Esophagus muscularis mucosa (tissue), 4 donors: ENCODE measurements around the gene MEF2A. TPM values are rescaled to one million over a fixed set of nuclear protein-coding genes. Genes with fewer than 3 reads are reported as not detected.
A peak's percentile ranks its signal among the peaks of the same experiment; 100 is the strongest.

Experiments used
- DNase-seq: peaks from one replicate; pipeline ENCODE4 v3.0.0-alpha.2; 2017; ENCODE audit errors: extremely low spot score
- H3K27ac ChIP-seq, 4 donors: fragments of 200-600 bp; sonication (generic); replicated peaks in 1 of 4; 1 replicate in 3 of 4; 2 replicates in 1 of 4; pipeline ENCODE4 v1.5.1; 2016 to 2019; ENCODE audit warnings: mild to moderate bottlenecking in 1 of 4
- H3K27me3 ChIP-seq, 4 donors: fragments of 200-600 bp; sonication (generic); one replicate each; pipeline versions ENCODE4 v1.5.1 to v1.6.0; 2016 to 2019
- H3K36me3 ChIP-seq, 4 donors: fragments of 200-600 bp; sonication (generic); one replicate each; pipeline ENCODE4 v1.5.1; 2016 to 2019
- H3K4me1 ChIP-seq, 4 donors: fragments of 200-600 bp; sonication (generic); one replicate each; pipeline ENCODE4 v1.5.1; 2016 to 2019
- H3K4me3 ChIP-seq, 4 donors: fragments of 200-600 bp; sonication (generic); 1 replicate in 2 of 4; 2 replicates in 2 of 4; pipeline ENCODE4 v1.5.1; 2016 to 2019; ENCODE audit warnings: mild to moderate bottlenecking in 4 of 4, moderate library complexity in 1 of 4
- H3K9me3 ChIP-seq, 4 donors: fragments of 200-600 bp; sonication (generic); 1 replicate in 3 of 4; 2 replicates in 1 of 4; pipeline ENCODE4 v1.5.1; 2016 to 2019
- CTCF ChIP-seq, 3 experiments: fragments of 200-600 bp in 2 of 3; fragments of 450-650 bp in 1 of 3; sonication (generic) in 2 of 3; IDR thresholded peaks; one replicate each; pipeline ENCODE4 v1.5.1; 2017 to 2019; ENCODE audit warnings: antibody characterized with exemption in 3 of 3, mild to moderate bottlenecking in 2 of 3, moderate library complexity in 1 of 3
- EP300 ChIP-seq: sonication (generic); formaldehyde crosslinking; IDR thresholded peaks from one replicate; pipeline ENCODE4 v1.6.1; 2017; ENCODE audit warnings: antibody characterized with exemption
- POLR2A ChIP-seq: fragments of 450-650 bp; IDR thresholded peaks from one replicate; pipeline ENCODE4 v1.6.1; 2017; ENCODE audit warnings: antibody characterized with exemption, moderate library complexity, mild to moderate bottlenecking, low read depth
- POLR2AphosphoS5 ChIP-seq, 2 donors: sonication (generic); formaldehyde crosslinking; IDR thresholded peaks; one replicate each; pipeline ENCODE4 v1.6.1; 2017; ENCODE audit warnings: antibody characterized with exemption in 2 of 2
- WGBS: methylation state at CpG from one replicate; pipeline ENCODE4 v1.1.5; 2018; 5-methylcytosine and 5-hydroxymethylcytosine counted together
- intact Hi-C: fragments of 100-400 bp; cut with DNase I; formaldehyde crosslinking; loops from one replicate; pipeline ENCODE4 v1.15.1; 2023
- total RNA-seq, 4 donors: library from RNA; depleted of rRNA; stranded (reverse); fragments of >200 nt; gene quantifications; one replicate each; pipeline versions ENCODE4 v1.1.0 to v1.2.1, GENCODE V29; 2016

MEF2A gene
- total RNA-seq, 4 donors from 2014 or later: 63.1 to 76.7 (median 73.3) TPM

GRCh38 chr15:99718421-99718820 lies 152.6 kb downstream of the MEF2A start:
- no peak overlapping the region for H3K4me3 ChIP-seq
- peak overlapping the region in 2 of 4 donors; percentile 38 to 68 for H3K27ac ChIP-seq
- no peak for DNase-seq
- H3K36me3 ChIP-seq: peaks cover 0 to 39% (median 13%) of the 10 kb centered on the region in 4 donors
- no peaks in the 10 kb centered on the region for H3K27me3 ChIP-seq
- 78% methylated on average over 4 of the region's 4 CpGs for WGBS
- H3K9me3 ChIP-seq: no peaks in the 10 kb centered on the region
- peaks cover 35 to 53% (median 40%) of the 10 kb centered on the region in 4 donors for H3K4me1 ChIP-seq
- intact Hi-C loops: no loop called here
- TF ChIP-seq POLR2A: no peak
- TF ChIP-seq CTCF (IDR thresholded peaks at IDR 0.05): no peak
- TF ChIP-seq EP300: no peak
- TF ChIP-seq POLR2AphosphoS5 (IDR thresholded peaks at IDR 0.05): no peak

- no peak for TF ChIP-seq POLR2AphosphoS5 (IDR thresholded peaks at IDR 0.05)
- TF ChIP-seq POLR2A: no peak
- no peak for TF ChIP-seq CTCF (IDR thresholded peaks at IDR 0.05)
- no peak for TF ChIP-seq EP300
- Histone ChIP-seq H3K27ac (no peak overlapping the region), H3K4me3 (no peak overlapping the region), H3K27me3 (no peaks in the 10 kb centered on the region), H3K4me1 (peaks cover 34 to 53% (median 40%) of the 10 kb centered on the region in 4 donors), H3K9me3 (no peaks in the 10 kb centered on the region), H3K36me3 (peaks cover 0 to 33% (median 12%) of the 10 kb centered on the region in 4 donors)
- intact Hi-C loops: no loop called here
- DNase-seq: no peak
- WGBS: 79% methylated on average over 5 of the region's 5 CpGs
These were observed 153.3 kb downstream of the MEF2A start for GRCh38 chr15:99719096-99719541.

GRCh38 chr15:99720533-99720932 lies 154.7 kb downstream of the MEF2A start:
- Histone ChIP-seq H3K4me3 (no peak overlapping the region), H3K27me3 (no peaks in the 10 kb centered on the region), H3K36me3 (peaks cover 0 to 23% (median 7%) of the 10 kb centered on the region in 4 donors), H3K9me3 (no peaks in the 10 kb centered on the region), H3K27ac (no peak overlapping the region), H3K4me1 (peaks cover 31 to 50% (median 37%) of the 10 kb centered on the region in 4 donors)
- 85% methylated on average over 7 of the region's 7 CpGs for WGBS
- no peak for TF ChIP-seq POLR2AphosphoS5 (IDR thresholded peaks at IDR 0.05)
- no peak for TF ChIP-seq CTCF (IDR thresholded peaks at IDR 0.05)
- no peak for TF ChIP-seq POLR2A
- no peak for TF ChIP-seq EP300
- intact Hi-C loops: no loop called here
- DNase-seq: no peak

GRCh38 chr15:99721104-99721778 lies 155.5 kb downstream of the MEF2A start:
- intact Hi-C loops: no loop called here
- 85% methylated on average over 3 of the region's 3 CpGs for WGBS
- H3K4me1 ChIP-seq: peaks cover 29 to 43% (median 35%) of the 10 kb centered on the region in 4 donors

More at GRCh38 chr15:99721104-99721778, 155.5 kb downstream of the MEF2A start:
- peak; percentile 55 for DNase-seq
- Histone ChIP-seq H3K27ac (no peak overlapping the region), H3K9me3 (no peaks in the 10 kb centered on the region), H3K36me3 (peaks cover 0 to 16% (median 5%) of the 10 kb centered on the region in 4 donors), H3K27me3 (no peaks in the 10 kb centered on the region), H3K4me3 (no peak overlapping the region)
- TF ChIP-seq POLR2A (no peak), POLR2AphosphoS5 (IDR thresholded peaks at IDR 0.05) (no peak), CTCF (IDR thresholded peaks at IDR 0.05) (no peak), EP300 (no peak)
